Transverse colon (tissue), 4 donors: ENCODE data around the gene RNF130. TPM values are rescaled to one million over a fixed set of nuclear protein-coding genes. Genes with fewer than 3 reads are reported as not detected.

Source experiments
- DNase-seq: peaks from one replicate; pipeline ENCODE4 v3.0.0-alpha.2; 2019
- H3K27ac ChIP-seq, 4 donors: fragments of 200-600 bp; sonication (generic); 2 replicates each; pipeline ENCODE4 v1.5.1; 2016 to 2018; ENCODE audit warnings: inconsistent platforms in 4 of 4
- H3K27me3 ChIP-seq: fragments of 200-600 bp; sonication (generic); 2 replicates; pipeline ENCODE4 v1.5.1; 2017; ENCODE audit warnings: inconsistent platforms
- H3K36me3 ChIP-seq, 4 donors: fragments of 200-600 bp; sonication (generic); 2 replicates each; pipeline ENCODE4 v1.5.1; 2017 to 2019; ENCODE audit warnings: inconsistent platforms in 4 of 4
- H3K4me1 ChIP-seq, 4 donors: fragments of 200-600 bp; sonication (generic); 2 replicates each; pipeline ENCODE4 v1.5.1; 2017 to 2020; ENCODE audit warnings: inconsistent platforms in 4 of 4
- H3K4me3 ChIP-seq, 4 donors: fragments of 200-600 bp; sonication (generic); 1 replicate in 1 of 4; 2 replicates in 3 of 4; pipeline versions ENCODE4 v1.5.1 to v1.6.1; 2017 to 2019; ENCODE audit warnings: inconsistent platforms in 4 of 4
- H3K9me3 ChIP-seq, 2 donors: fragments of 200-600 bp; sonication (generic); 2 replicates each; pipeline ENCODE4 v1.5.1; 2017 to 2019; ENCODE audit warnings: inconsistent platforms in 2 of 2
- EP300 ChIP-seq: sonication (generic); formaldehyde crosslinking; IDR thresholded peaks from one replicate; pipeline ENCODE4 v1.6.1; 2017; ENCODE audit warnings: antibody characterized with exemption, low read depth
- POLR2A ChIP-seq: fragments of 450-650 bp; IDR thresholded peaks from one replicate; pipeline ENCODE4 v1.6.1; 2016; ENCODE audit warnings: antibody characterized with exemption, mild to moderate bottlenecking, moderate library complexity
- POLR2AphosphoS5 ChIP-seq, 3 donors: sonication (generic); formaldehyde crosslinking; IDR thresholded peaks; one replicate each; pipeline ENCODE4 v1.6.1; 2016; ENCODE audit warnings: antibody characterized with exemption in 3 of 3
- WGBS, 2 donors: methylation state at CpG; one replicate each; pipeline ENCODE4 v1.1.5; 2018; ENCODE audit warnings: low coverage in 1 of 2; 5-methylcytosine and 5-hydroxymethylcytosine counted together
- in situ Hi-C, 4 donors: fragments of 200-750 bp; cut with MboI; loops; one replicate each; pipeline versions ENCODE4 v1.15.0 to v1.15.1; 2017; ENCODE audit warnings: low sequenced_read_pairs in 3 of 4, low pct_ligation_motif_present in 1 of 4, low pct_unique_long_range_greater_than_20kb in 1 of 4
- intact Hi-C: fragments of 100-400 bp; cut with DNase I; formaldehyde crosslinking; loops from one replicate; pipeline ENCODE4 v1.15.1; 2023; ENCODE audit warnings: low total_unique reads
- total RNA-seq, 4 donors: library from RNA; depleted of rRNA; stranded (reverse); fragments of >200 nt; gene quantifications; one replicate each; pipeline ENCODE4 v1.1.0, GENCODE V29; 2016
- TF ChIP-seq, protein P1 (sequence below), 5 experiments: fragments of 200-600 bp in 3 of 5; fragments of 450-650 bp in 2 of 5; sonication (generic) in 3 of 5; IDR thresholded peaks; 1 replicate in 2 of 5; 2 replicates in 3 of 5; pipeline ENCODE4 v1.5.1; 2016 to 2017; ENCODE audit warnings: antibody characterized with exemption in 5 of 5, inconsistent platforms in 3 of 5, mild to moderate bottlenecking in 2 of 5, moderate library complexity in 1 of 5

RNF130 gene
- total RNA-seq, 4 donors from 2014 or later: 62.2 to 95.2 (median 70.3) TPM

GRCh38 chr5:180086816-180087399 lies 15.3 kb upstream of the RNF130 start:
- H3K4me3 ChIP-seq: no peak overlapping the region
- no peak for DNase-seq
- intact Hi-C loops: loop anchor here (10.0 kb wide), 1 partner anchor 408 kb away; the partner anchor contains the start of gene CNOT6
- no peaks in the 10 kb centered on the region for H3K36me3 ChIP-seq
- H3K27ac ChIP-seq: no peak overlapping the region
- H3K9me3 ChIP-seq: no peaks in the 10 kb centered on the region
- peaks cover 0 to 32% (median 15%) of the 10 kb centered on the region in 4 donors for H3K4me1 ChIP-seq
- WGBS, 2 donors: 76 to 85% methylated on average over 7 to 11 of the region's 11 CpGs
- no peaks in the 10 kb centered on the region for H3K27me3 ChIP-seq
- in situ Hi-C loops: loop anchor here in 1 of 4 donors (25.0 kb wide), 2 partner anchors 100 to 175 kb away; partner anchors contain the start of gene TBC1D9B
- TF ChIP-seq, protein P1, sequence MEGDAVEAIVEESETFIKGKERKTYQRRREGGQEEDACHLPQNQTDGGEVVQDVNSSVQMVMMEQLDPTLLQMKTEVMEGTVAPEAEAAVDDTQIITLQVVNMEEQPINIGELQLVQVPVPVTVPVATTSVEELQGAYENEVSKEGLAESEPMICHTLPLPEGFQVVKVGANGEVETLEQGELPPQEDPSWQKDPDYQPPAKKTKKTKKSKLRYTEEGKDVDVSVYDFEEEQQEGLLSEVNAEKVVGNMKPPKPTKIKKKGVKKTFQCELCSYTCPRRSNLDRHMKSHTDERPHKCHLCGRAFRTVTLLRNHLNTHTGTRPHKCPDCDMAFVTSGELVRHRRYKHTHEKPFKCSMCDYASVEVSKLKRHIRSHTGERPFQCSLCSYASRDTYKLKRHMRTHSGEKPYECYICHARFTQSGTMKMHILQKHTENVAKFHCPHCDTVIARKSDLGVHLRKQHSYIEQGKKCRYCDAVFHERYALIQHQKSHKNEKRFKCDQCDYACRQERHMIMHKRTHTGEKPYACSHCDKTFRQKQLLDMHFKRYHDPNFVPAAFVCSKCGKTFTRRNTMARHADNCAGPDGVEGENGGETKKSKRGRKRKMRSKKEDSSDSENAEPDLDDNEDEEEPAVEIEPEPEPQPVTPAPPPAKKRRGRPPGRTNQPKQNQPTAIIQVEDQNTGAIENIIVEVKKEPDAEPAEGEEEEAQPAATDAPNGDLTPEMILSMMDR (IDR thresholded peaks at IDR 0.05): no peak
- TF ChIP-seq POLR2A (no peak), EP300 (no peak), POLR2AphosphoS5 (IDR thresholded peaks at IDR 0.05) (no peak)

DNA sequence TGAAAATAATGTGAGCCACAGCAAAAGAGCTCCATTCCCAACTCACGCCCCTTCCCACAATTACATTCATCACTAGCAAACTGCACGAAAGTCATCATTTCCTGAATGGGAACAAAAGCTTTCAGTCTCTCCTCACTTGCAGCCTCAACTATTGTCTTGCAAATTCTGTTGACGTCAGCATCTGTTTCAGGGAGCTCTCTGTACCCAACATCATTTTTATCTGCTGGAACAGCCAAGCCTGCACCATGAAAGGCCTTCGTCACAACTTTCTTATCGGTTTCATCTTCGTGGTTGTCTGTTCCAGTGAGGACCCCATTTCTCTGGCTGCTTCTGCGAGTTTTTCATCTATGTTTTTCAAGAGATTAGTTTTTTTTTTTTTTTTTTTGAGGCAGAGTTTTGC lies 14.3 kb upstream of the RNF130 start:
- peak overlapping the region in 1 of 4 donors; percentile 57 for H3K27ac ChIP-seq
- H3K4me3 ChIP-seq: no peak overlapping the region
- intact Hi-C loops (loop anchor here (10.0 kb wide), 1 partner anchor 409 kb away; the partner anchor contains the start of gene CNOT6), in situ Hi-C loops (loop anchor here in 1 of 4 donors (25.0 kb wide), 2 partner anchors 99 to 174 kb away; partner anchors contain the start of gene TBC1D9B)
- WGBS, 2 donors: 60 to 64% methylated on average over 7 of the region's 7 CpGs
- H3K36me3 ChIP-seq: no peaks in the 10 kb centered on the region
- no peaks in the 10 kb centered on the region for H3K27me3 ChIP-seq
- H3K4me1 ChIP-seq: peaks cover 0 to 25% (median 12%) of the 10 kb centered on the region in 4 donors
- TF ChIP-seq EP300: no peak
- no peak for TF ChIP-seq POLR2A
- TF ChIP-seq, protein P1 (IDR thresholded peaks at IDR 0.05): no peak
- TF ChIP-seq POLR2AphosphoS5 (IDR thresholded peaks at IDR 0.05): no peak
- DNase-seq: no peak
- H3K9me3 ChIP-seq: no peaks in the 10 kb centered on the region

DNA sequence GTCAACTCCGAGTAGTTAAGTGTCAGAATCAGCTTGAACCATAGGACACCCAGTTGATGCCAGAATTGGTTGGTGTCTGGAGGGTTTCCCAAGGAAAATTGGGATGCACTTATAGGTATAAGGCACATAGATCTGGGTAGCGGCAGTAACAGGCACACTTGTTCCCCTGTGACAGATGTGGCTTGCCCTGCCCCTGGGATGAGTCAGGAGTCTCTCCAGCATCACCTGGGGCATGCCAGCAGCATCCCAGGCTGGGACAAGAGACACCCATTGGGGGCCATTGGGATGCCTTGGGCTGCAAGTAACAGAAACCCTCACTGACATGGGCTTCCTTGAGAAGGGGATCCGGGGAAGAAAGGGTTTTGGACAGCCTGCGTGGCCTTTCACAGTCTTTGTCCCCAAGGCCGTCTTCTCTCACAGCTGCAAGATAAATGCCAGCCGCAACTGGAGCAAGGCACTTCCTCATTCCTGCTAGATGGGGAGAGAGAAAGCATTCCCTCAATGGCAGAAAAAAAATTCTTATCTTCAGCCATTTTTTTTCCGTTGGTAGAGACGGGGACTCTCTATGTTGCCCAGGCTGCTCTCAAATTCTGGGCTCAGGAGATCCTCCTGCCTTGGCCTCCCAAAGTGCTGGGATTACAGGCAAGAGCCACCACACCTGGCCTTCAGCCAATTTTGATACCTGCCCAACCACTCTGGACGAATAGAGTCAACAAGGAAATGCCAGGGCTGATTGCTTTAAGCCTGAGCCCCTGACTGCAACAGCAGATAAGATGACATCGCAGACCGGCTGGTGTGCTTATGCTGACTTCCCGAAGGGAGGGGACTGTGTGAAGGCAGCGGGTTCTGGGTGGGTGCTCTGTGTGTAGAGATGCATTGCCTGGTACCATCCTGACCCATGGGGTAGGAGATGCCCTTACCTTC lies 13.3 kb upstream of the RNF130 start:
- Histone ChIP-seq H3K9me3 (no peaks in the 10 kb centered on the region), H3K27ac (peak overlapping the region in 3 of 4 donors; percentile 35 to 57 (median 49)), H3K36me3 (no peaks in the 10 kb centered on the region), H3K27me3 (peaks cover 1% of the 10 kb centered on the region), H3K4me3 (no peak overlapping the region), H3K4me1 (peaks cover 0 to 16% (median 3%) of the 10 kb centered on the region in 4 donors)
- in situ Hi-C loops: loop anchor here in 1 of 4 donors (25.0 kb wide), 2 partner anchors 98 to 173 kb away; partner anchors contain the start of gene TBC1D9B
- peak; percentile 80 for DNase-seq
- 21 to 39% methylated on average over 6 to 13 of the region's 13 CpGs for WGBS, 2 donors
- TF ChIP-seq POLR2AphosphoS5 (IDR thresholded peaks at IDR 0.05) (peak; percentile 23 to 51 (median 50)), EP300 (no peak), POLR2A (no peak)
- TF ChIP-seq, protein P1 (IDR thresholded peaks at IDR 0.05): no peak
- intact Hi-C loops: loop anchor here (10.0 kb wide), 1 partner anchor 410 kb away; the partner anchor contains the start of gene CNOT6
